ENCODE results near the gene STON2.

The STON2 gene

GRCh38 chr14:81429028-81429427, 28.9 kb upstream of the STON2 start:
- no peaks in the 10 kb centered on the region for H3K27me3 ChIP-seq (ENCODE audit: insufficient read depth, low read depth, severe bottlenecking)
- peaks cover 37% of the 10 kb centered on the region for H3K36me3 ChIP-seq
- H3K9me3 ChIP-seq (ENCODE audit: severe bottlenecking): no peaks in the 10 kb centered on the region
- no peak overlapping the region for H3K27ac ChIP-seq
- TF ChIP-seq CTCF (IDR thresholded peaks at IDR 0.05; ENCODE audit: low read depth, low read length): no peak
- DNase-seq: peak; percentile 22
- H3K4me3 ChIP-seq (ENCODE audit: low read depth, low read length): no peak overlapping the region

- no peaks in the 10 kb centered on the region for H3K9me3 ChIP-seq (ENCODE audit: severe bottlenecking)
These were observed 27.4 kb upstream of the STON2 start for GRCh38 chr14:81427348-81428058.

GRCh38 chr14:81423504-81423903, 23.4 kb upstream of the STON2 start:
- Histone ChIP-seq H3K9me3 (ENCODE audit: severe bottlenecking) (no peaks in the 10 kb centered on the region), H3K4me3 (ENCODE audit: low read depth, low read length) (no peak overlapping the region), H3K27me3 (ENCODE audit: insufficient read depth, low read depth, severe bottlenecking) (no peaks in the 10 kb centered on the region), H3K27ac (no peak overlapping the region), H3K36me3 (peaks cover 54% of the 10 kb centered on the region)
- no peak for DNase-seq
- TF ChIP-seq CTCF (IDR thresholded peaks at IDR 0.05; ENCODE audit: low read depth, low read length): no peak

More at GRCh38 chr14:81427348-81428058, 27.4 kb upstream of the STON2 start:
- no peaks in the 10 kb centered on the region for H3K27me3 ChIP-seq (ENCODE audit: insufficient read depth, low read depth, severe bottlenecking)
- H3K4me3 ChIP-seq (ENCODE audit: low read depth, low read length): no peak overlapping the region
- no peak for TF ChIP-seq CTCF (IDR thresholded peaks at IDR 0.05; ENCODE audit: low read depth, low read length)
- peaks cover 34% of the 10 kb centered on the region for H3K36me3 ChIP-seq
- H3K27ac ChIP-seq: no peak overlapping the region
- DNase-seq: no peak

- H3K4me3 ChIP-seq (ENCODE audit: low read depth, low read length): no peak overlapping the region
- peak; percentile 24 for DNase-seq
- H3K36me3 ChIP-seq: peaks cover 37% of the 10 kb centered on the region
- no peak for TF ChIP-seq CTCF (IDR thresholded peaks at IDR 0.05; ENCODE audit: low read depth, low read length)
- no peaks in the 10 kb centered on the region for H3K27me3 ChIP-seq (ENCODE audit: insufficient read depth, low read depth, severe bottlenecking)
- peaks cover 6% of the 10 kb centered on the region for H3K9me3 ChIP-seq (ENCODE audit: severe bottlenecking)
- peak overlapping the region; percentile 51 for H3K27ac ChIP-seq
These were observed 18.1 kb upstream of the STON2 start for GRCh38 chr14:81418057-81418790.

GRCh38 chr14:81416981-81417380, 16.9 kb upstream of the STON2 start:
- Histone ChIP-seq H3K27me3 (ENCODE audit: insufficient read depth, low read depth, severe bottlenecking) (no peaks in the 10 kb centered on the region), H3K36me3 (peaks cover 30% of the 10 kb centered on the region), H3K27ac (no peak overlapping the region), H3K4me3 (ENCODE audit: low read depth, low read length) (no peak overlapping the region), H3K9me3 (ENCODE audit: severe bottlenecking) (peaks cover 6% of the 10 kb centered on the region)
- TF ChIP-seq CTCF (IDR thresholded peaks at IDR 0.05; ENCODE audit: low read depth, low read length): no peak
- no peak for DNase-seq
